HG03571 (cell line): Measurements from ENCODE around the gene FAM241A.
"Not testable (repeated sequence)": the region's sequence is repeated elsewhere in the genome, so short reads cannot be mapped to it uniquely, and the experiment has no call there.

Source experiments
- ATAC-seq: cut with Tn5 transposase; IDR thresholded peaks from one replicate; pipeline ENCODE4 v1.9.1; 2021; ENCODE audit not compliant: unreplicated experiment

FAM241A gene

DNA sequence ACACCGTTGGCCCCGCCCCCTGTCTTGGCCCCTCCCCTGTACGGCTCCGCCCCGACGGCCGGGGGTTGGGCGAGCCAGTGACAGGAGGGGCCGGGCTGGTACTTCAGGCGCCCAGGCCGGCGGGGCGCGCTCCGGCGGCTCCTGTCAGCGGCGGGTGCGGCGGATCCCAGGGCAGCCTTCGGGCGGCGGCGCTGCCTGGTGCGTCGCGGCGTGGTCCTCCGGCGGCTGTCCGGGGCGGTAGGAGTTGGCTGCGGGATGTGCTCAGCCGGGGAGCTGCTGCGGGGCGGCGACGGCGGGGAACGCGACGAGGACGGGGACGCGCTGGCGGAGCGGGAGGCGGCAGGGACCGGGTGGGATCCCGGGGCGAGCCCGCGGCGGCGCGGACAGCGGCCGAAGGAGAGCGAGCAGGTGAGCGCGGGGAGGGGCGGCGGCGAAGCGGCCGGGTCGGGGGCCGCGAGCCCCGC is at the start of gene FAM241A:
TSS of gene FAM241A (plus strand) at position 129 of the 464 bp plus-strand sequence. CDS start at position 256, 127 bp downstream.
- peak; percentile 96 for ATAC-seq

GRCh38 chr4:112098841-112099530 is 46.3 kb upstream of the FAM241A start:
- no peak for ATAC-seq

GRCh38 chr4:112099701-112100297 is 45.5 kb upstream of the FAM241A start:
- ATAC-seq = no peak

DNA sequence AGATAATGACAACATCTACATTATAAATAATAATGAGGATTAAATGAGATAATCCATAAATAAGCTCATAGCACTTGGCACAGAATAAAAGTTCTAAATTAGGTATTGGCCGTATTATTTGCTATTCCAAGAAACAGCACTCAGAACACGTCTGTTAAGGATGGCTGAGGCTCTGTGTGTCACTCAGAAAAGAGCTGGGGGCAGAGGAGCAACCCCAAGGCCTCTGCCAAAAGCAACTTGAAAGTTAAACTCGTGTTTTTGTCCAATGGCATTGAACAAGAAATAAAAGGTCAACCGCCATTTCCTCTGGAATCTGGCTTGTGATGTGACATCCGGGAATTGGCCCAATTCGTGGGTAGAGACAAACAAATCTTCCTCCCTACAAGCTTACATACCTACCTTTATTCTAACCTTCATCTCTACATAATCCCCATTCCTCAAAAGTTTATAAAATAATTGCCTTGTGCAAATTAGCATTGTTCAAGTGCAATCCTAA is 42.3 kb upstream of the FAM241A start:
- ATAC-seq = no peak

- no peak for ATAC-seq
These were observed 39.9 kb upstream of the FAM241A start for GRCh38 chr4:112105201-112105969.

GRCh38 chr4:112109360-112110058 is 35.7 kb upstream of the FAM241A start:
- ATAC-seq = no peak

DNA sequence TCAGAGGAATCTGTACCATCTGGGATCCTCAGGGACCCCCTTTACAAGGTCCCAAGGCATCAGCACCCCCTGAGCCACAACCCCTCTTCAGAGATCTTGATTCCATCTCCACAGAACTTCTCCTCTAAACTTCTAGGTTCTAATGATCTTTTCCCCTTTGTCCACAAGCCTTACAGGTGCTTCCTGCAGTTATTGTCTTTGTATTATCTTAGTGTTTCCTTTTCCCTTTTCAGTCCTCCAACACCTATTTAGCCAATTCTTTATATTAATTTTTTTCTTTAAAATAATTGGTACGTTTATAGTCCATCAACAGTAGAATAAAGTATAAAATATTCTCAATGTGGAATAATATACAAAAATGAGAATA is 35.2 kb upstream of the FAM241A start:
- no peak for ATAC-seq

- ATAC-seq = no peak
These were observed 33.9 kb upstream of the FAM241A start for GRCh38 chr4:112111306-112111705.

- not testable (repeated sequence) for ATAC-seq
These were observed 33.2 kb upstream of the FAM241A start for GRCh38 chr4:112112095-112112494.

GRCh38 chr4:112112590-112113170 is 32.6 kb upstream of the FAM241A start:
- no peak for ATAC-seq

GRCh38 chr4:112113864-112114263 is 31.4 kb upstream of the FAM241A start:
- ATAC-seq = no peak

GRCh38 chr4:112114452-112114851 is 30.8 kb upstream of the FAM241A start:
- no peak for ATAC-seq

DNA sequence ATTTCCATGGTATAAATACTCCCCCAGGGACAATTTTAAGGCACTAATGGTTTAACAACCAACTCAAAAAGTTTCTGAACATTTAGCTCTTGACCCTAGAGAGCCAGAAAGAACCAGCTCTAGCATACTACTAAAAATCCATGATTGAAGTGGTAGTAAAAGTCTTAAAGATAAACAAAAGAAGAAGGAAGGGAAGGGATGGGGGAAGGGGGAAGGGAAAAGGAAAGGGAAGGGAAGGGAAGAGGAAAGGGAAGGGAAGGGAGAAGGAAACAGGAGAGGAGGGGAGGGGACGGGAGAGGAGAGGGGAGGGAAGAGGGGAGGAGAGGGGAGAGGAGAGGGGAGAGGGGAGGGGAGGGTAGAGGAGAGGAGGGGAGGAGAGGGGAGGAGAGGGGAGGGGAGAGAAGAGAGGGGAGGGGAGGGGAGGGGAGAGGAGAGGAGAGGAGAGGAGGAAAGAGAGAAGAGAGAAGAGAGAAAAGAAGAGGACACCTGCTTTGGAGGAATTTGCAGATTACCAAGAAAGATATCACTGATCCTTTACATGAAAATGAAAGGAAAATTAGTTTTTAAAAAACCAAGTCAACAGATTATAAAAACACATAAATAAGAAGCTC is 26.4 kb upstream of the FAM241A start:
- no peak for ATAC-seq

- ATAC-seq = peak; percentile 82
These were observed 25.9 kb upstream of the FAM241A start for GRCh38 chr4:112119353-112119783.

GRCh38 chr4:112120021-112120420 is 25.2 kb upstream of the FAM241A start:
- no peak for ATAC-seq

- no peak for ATAC-seq
These were observed 19.8 kb upstream of the FAM241A start for GRCh38 chr4:112125416-112125815.

GRCh38 chr4:112127048-112127637 is 18.1 kb upstream of the FAM241A start:
- ATAC-seq = no peak

- ATAC-seq = no peak
These were observed 17.5 kb upstream of the FAM241A start for GRCh38 chr4:112127803-112128202.

GRCh38 chr4:112128452-112128851 is 16.8 kb upstream of the FAM241A start:
- no peak for ATAC-seq

DNA sequence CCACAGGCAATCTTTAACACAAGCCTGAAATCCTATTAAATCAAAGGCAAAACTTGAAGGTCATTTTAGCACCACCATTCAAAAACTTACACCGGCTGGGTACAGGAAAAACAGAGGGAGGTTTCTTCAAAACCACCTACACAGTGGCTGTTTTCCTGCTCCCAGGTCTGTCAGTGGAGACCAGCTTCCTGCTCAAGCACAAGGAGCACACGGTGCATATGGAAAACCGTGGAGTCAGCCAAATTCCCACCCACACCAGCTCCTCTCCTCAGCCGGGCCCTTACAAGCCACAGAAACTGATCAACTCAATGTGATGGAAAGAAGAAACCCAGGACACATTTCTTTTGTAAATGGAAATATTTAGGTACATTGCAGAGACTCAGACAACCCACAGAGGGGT is 14.3 kb upstream of the FAM241A start:
- ATAC-seq = no peak
